Activated CD4-positive, alpha-beta memory T cell treated with anti-CD3 and anti-CD28 coated beads for 36 hours (primary cell): ENCODE data around the gene F2. TPM values are rescaled to one million over a fixed set of nuclear protein-coding genes. Genes with fewer than 3 reads are reported as not detected.

ENCODE experiments used
- CTCF ChIA-PET: fragments of 350-600 bp; sonication (Branson Sonifier 250); formaldehyde crosslinking; loops from one replicate; lab custom pipeline; 2021; ENCODE audit warnings: antibody characterized with exemption, inconsistent platforms; lab: Charles Lee
- POLR2A ChIA-PET: fragments of 350-600 bp; sonication (Branson Sonifier 250); formaldehyde crosslinking; loops from one replicate; lab custom pipeline; 2021; ENCODE audit warnings: antibody characterized with exemption; lab: Charles Lee
- DNase-seq: peaks from one replicate; pipeline ENCODE4 v3.0.0-alpha.2; 2020
- H3K27ac Mint-ChIP-seq: one replicate; pipeline ENCODE4 v1.8.0; 2021; ENCODE audit warnings: mixed read lengths
- H3K27me3 Mint-ChIP-seq: one replicate; pipeline ENCODE4 v1.8.0; 2021; ENCODE audit warnings: mixed read lengths
- H3K36me3 Mint-ChIP-seq: one replicate; pipeline ENCODE4 v1.8.0; 2021; ENCODE audit warnings: mixed read lengths
- H3K4me1 Mint-ChIP-seq: one replicate; pipeline ENCODE4 v1.8.0; 2021; ENCODE audit warnings: low read depth, mixed read lengths
- H3K4me3 Mint-ChIP-seq: one replicate; pipeline ENCODE4 v1.8.0; 2021; ENCODE audit warnings: mild to moderate bottlenecking, mixed read lengths
- H3K9me3 Mint-ChIP-seq: one replicate; pipeline ENCODE4 v1.8.0; 2021; ENCODE audit warnings: mixed read lengths
- intact Hi-C: fragments of 100-400 bp; cut with micrococcal nuclease; formaldehyde crosslinking; loops from one replicate; pipeline ENCODE4 v1.15.1; 2023
- total RNA-seq, 2 experiments: library from RNA; stranded (reverse); gene quantifications; one replicate each; pipeline ENCODE4 v1.2.3, GENCODE V29; 2021

Gene F2
- total RNA-seq, 2 experiments from 2014 or later: 0.29 TPM; not detected in 1

DNA sequence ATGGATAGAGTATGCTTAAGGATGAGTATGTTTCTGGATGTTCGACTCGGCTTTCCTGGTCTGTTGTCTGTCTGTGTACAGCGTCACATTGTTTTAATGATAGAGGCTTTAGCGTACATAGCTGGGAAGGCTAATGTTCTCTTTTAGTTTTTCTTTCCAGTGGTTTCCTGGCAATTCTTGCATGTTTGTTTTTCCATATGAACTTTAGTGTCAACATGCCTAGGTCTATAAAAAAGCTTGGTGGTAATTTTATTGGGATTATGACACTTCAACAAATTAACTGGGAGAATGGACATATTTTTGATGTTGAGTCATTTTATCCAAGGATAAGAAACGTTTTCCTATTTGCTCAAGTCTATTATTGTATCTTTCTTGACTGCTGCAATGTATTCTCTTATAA lies 17.6 kb downstream of the F2 start:
- ChIA-PET CTCF (interaction anchor here (0.5 kb wide), 1 partner anchor 298 kb away, joined by 4 read pairs; no protein-coding TSS in a partner anchor), POLR2A (no interaction called here)
- intact Hi-C loops: no loop called here
- DNase-seq: no peak
- Mint-ChIP-seq H3K27ac (no peak overlapping the region), H3K9me3 (no peaks in the 10 kb centered on the region), H3K36me3 (peaks cover 9% of the 10 kb centered on the region), H3K4me3 (no peak overlapping the region), H3K27me3 (no peaks in the 10 kb centered on the region), H3K4me1 (no peaks in the 10 kb centered on the region)

DNA sequence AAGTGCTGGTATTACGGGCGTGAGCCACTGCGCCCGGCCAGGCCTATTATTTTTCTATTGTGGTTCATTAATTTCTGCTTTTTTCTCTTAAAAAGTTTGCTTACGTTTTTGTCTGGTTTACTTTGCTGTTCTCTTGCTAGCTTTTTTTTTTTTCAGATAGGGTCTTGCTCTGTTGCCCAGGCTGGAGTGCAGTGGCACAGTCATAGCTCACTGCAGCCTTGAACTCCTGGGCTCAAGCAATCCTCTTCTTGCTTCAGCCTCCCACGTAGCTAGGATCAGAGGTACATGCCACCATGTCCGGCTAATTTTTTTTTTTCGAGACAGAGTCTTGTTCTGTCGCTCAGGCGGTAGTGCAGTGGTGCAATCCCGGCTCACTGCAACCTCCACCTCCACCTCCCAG lies 18.7 kb downstream of the F2 start:
- no peak for DNase-seq
- ChIA-PET POLR2A (interaction anchor here (0.7 kb wide), 1 partner anchor 235 kb away, joined by 3 read pairs; no protein-coding TSS in a partner anchor), CTCF (no interaction called here)
- H3K36me3 Mint-ChIP-seq: peaks cover 18% of the 10 kb centered on the region
- H3K4me3 Mint-ChIP-seq: no peak overlapping the region
- no peak overlapping the region for H3K27ac Mint-ChIP-seq
- H3K4me1 Mint-ChIP-seq: no peaks in the 10 kb centered on the region
- H3K27me3 Mint-ChIP-seq: no peaks in the 10 kb centered on the region
- intact Hi-C loops: no loop called here
- no peaks in the 10 kb centered on the region for H3K9me3 Mint-ChIP-seq

DNA sequence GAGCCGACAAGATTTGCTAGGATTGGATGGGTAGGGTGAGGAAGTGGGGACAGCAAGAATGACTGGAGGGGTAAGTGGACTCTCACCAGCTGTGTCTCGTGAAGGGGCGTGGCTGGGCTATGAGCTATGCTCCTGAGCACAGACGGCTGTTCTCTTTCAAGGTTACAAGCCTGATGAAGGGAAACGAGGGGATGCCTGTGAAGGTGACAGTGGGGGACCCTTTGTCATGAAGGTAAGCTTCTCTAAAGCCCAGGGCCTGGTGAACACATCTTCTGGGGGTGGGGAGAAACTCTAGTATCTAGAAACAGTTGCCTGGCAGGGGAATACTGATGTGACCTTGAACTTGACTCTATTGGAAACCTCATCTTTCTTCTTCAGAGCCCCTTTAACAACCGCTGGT lies 19.9 kb downstream of the F2 start:
- Mint-ChIP-seq H3K9me3 (no peaks in the 10 kb centered on the region), H3K4me3 (no peak overlapping the region), H3K4me1 (no peaks in the 10 kb centered on the region), H3K27ac (no peak overlapping the region), H3K27me3 (no peaks in the 10 kb centered on the region), H3K36me3 (peaks cover 29% of the 10 kb centered on the region)
- POLR2A ChIA-PET: no interaction called here
- intact Hi-C loops: no loop called here
- CTCF ChIA-PET: no interaction called here
- DNase-seq: no peak

DNA sequence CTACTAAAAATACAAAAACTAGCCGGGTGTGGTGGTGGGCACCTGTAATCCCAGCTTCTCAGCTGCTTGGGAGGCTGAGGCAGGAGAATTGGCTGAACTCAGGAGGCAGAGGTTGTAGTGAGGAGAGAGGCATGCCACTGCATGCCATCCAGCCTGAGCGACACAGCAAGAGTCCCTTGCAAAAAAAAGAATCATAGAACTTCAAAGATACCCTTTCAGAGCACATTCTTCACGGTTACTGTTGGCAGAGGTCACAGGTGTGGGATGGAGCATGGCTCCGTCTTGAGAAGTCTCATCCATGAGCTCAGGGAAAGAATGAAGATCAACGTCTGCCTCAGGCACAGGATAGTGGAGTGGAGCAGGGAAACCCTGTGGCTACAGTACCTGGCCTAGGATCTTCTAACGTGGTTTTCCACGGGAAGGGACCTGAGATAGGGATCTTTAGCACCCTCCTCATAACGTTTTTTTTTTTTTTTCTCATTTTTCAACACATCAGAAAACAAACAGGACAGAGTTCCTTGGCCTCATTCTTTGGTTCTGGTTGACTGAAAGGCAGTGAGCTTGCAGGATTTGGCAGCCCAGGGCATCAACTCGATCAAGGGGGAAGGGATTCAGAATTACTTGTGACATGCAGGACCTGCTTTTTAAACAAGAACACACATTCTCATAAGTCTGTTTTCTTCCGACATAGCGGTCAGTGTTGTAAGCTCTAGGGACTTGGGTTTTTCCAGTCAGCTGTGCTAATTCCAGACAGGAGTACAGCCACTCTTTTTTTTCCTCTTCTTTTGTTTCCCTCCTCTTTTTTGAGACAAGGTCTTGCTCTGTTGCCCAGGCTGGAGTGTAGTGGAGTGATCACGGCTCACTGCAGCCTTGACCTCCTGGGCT lies 22.8 kb downstream of the F2 start:
- CTCF ChIA-PET: interaction anchor here (0.7 kb wide), 1 partner anchor 164 kb away, joined by 4 read pairs; no protein-coding TSS in a partner anchor
- H3K27me3 Mint-ChIP-seq: no peaks in the 10 kb centered on the region
- no peak for DNase-seq
- H3K4me1 Mint-ChIP-seq: no peaks in the 10 kb centered on the region
- H3K9me3 Mint-ChIP-seq: no peaks in the 10 kb centered on the region
- POLR2A ChIA-PET: no interaction called here
- no peak overlapping the region for H3K4me3 Mint-ChIP-seq
- H3K36me3 Mint-ChIP-seq: peaks cover 52% of the 10 kb centered on the region
- intact Hi-C loops: no loop called here
- H3K27ac Mint-ChIP-seq: no peak overlapping the region

DNA sequence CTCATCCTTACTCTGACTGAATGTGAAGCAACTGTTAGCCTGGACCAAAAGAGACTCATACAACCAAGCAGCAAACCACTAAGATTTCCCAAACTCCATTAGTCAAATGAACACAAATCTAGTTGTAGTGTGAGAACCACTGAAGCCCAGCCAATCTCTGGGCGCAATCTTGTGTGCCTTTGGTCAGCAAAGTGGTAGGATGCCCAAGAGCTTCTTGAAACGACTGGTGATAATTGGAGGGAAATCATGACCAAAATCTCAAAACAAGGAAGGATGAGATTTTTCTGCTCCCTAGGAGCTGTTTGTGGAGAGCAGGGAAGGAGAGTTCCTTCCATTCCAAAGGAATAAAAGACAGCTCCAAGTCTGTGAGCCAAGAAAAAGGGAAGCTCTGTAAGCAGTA lies 24.0 kb downstream of the F2 start:
- Mint-ChIP-seq H3K36me3 (peaks cover 58% of the 10 kb centered on the region), H3K27ac (no peak overlapping the region), H3K27me3 (no peaks in the 10 kb centered on the region), H3K4me1 (no peaks in the 10 kb centered on the region), H3K9me3 (no peaks in the 10 kb centered on the region), H3K4me3 (no peak overlapping the region)
- ChIA-PET POLR2A (interaction anchor here (1.7 kb wide), 1 partner anchor 42 kb away, joined by 3 read pairs; the partner anchor contains the start of genes ARHGAP1 and ZNF408), CTCF (no interaction called here)
- DNase-seq: no peak
- intact Hi-C loops: no loop called here

DNA sequence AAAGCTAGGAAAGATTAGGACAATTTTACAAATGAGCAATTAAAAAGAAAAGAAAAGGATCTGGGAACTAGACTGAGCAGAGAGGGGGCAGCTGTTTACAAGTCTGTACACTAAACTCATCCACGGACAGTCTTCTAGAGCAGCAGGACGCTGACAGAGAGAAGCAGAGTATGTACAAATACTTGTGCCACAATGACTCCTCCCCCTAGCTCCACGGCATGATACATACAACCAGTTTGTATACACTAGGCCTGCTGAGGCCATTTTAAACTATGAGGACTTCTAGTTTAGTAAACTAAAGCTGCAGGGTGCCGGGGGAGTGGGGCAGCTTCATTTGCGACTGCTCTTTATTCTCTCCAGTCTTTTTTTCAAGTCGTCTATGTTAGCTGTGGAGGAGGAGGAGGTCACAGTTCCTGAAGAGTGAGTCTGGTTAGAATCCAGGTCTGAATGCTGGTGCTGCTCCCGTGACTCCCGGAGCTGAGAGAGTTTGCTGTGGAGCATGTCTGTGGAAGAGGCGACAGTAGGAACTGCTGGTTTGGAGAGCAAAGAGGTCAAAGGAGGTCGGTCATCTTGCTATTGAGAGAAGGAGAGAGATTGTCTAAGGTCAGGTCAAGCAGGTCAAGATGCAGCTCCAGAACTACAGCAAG lies 24.8 kb downstream of the F2 start:
- no peak for DNase-seq
- Mint-ChIP-seq H3K4me3 (no peak overlapping the region), H3K27me3 (no peaks in the 10 kb centered on the region), H3K27ac (no peak overlapping the region), H3K4me1 (no peaks in the 10 kb centered on the region), H3K36me3 (peaks cover 60% of the 10 kb centered on the region), H3K9me3 (no peaks in the 10 kb centered on the region)
- CTCF ChIA-PET: no interaction called here
- POLR2A ChIA-PET: interaction anchor here (1.7 kb wide), 1 partner anchor 43 kb away, joined by 3 read pairs; the partner anchor contains the start of genes ARHGAP1 and ZNF408
- intact Hi-C loops: no loop called here

DNA sequence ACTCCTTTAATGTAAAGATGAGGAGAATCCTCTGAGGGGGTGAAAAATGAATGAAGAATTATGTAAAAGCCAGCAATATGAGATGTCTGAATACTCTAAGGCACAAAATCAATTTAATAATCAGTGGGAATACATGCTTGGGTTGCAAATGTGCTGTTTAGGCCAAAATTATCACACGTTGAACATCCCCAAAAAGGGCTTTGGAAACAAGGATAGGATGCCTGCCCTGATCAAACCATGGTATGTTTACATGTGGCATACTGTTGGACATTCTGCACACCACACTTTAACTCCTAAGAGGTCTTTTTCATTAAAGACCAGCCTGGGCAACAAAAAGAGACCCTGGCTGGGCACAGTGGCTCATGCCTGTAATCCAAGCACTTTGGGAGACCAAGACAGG lies 26.3 kb downstream of the F2 start:
- DNase-seq: no peak
- intact Hi-C loops: no loop called here
- no peaks in the 10 kb centered on the region for H3K4me1 Mint-ChIP-seq
- H3K9me3 Mint-ChIP-seq: no peaks in the 10 kb centered on the region
- no peaks in the 10 kb centered on the region for H3K27me3 Mint-ChIP-seq
- no peak overlapping the region for H3K4me3 Mint-ChIP-seq
- no peak overlapping the region for H3K27ac Mint-ChIP-seq
- ChIA-PET POLR2A (no interaction called here), CTCF (no interaction called here)
- H3K36me3 Mint-ChIP-seq: peaks cover 65% of the 10 kb centered on the region

DNA sequence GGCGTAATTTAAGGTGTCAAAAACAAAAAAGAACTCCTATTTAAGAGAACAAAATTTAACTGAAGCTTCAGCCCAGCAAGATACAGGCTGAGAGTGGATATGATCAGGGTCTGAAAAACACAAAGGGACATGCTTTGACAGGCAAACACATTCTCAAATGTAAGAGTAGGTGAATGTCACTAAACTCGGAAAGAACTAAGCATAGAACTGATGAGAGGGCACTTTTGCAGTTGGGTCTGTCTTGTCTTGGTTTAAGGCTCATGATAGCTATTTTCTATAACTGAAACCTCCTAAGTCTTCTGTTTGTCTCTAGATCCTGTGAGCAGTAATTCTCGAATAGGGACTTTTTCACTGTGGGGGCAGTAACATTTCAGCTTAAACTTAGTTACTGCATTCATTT lies 27.0 kb downstream of the F2 start:
- no peaks in the 10 kb centered on the region for H3K27me3 Mint-ChIP-seq
- CTCF ChIA-PET: no interaction called here
- H3K27ac Mint-ChIP-seq: no peak overlapping the region
- H3K9me3 Mint-ChIP-seq: no peaks in the 10 kb centered on the region
- intact Hi-C loops: no loop called here
- H3K36me3 Mint-ChIP-seq: peaks cover 69% of the 10 kb centered on the region
- H3K4me1 Mint-ChIP-seq: no peaks in the 10 kb centered on the region
- DNase-seq: no peak
- POLR2A ChIA-PET: no interaction called here
- H3K4me3 Mint-ChIP-seq: no peak overlapping the region

DNA sequence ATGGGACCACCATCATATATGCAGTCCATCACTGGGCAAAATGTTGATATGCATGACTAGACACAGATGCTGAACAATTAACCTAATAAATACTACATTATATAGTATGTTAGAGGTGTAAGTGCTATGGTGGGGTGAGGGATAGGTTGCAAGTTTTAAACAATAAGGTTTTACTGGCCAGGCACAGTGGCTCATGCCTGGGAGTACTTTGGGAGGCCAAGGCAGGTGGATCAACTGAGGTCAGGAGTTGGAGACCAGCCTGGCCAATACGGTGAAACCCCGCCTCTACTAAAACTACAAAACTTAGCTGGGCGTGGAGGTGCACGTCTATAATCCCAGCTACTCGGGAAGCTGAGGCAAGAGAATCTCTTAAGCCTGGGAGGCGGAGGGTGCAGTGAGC lies 28.1 kb downstream of the F2 start:
- CTCF ChIA-PET: no interaction called here
- Mint-ChIP-seq H3K27me3 (no peaks in the 10 kb centered on the region), H3K36me3 (peaks cover 64% of the 10 kb centered on the region)

DNA sequence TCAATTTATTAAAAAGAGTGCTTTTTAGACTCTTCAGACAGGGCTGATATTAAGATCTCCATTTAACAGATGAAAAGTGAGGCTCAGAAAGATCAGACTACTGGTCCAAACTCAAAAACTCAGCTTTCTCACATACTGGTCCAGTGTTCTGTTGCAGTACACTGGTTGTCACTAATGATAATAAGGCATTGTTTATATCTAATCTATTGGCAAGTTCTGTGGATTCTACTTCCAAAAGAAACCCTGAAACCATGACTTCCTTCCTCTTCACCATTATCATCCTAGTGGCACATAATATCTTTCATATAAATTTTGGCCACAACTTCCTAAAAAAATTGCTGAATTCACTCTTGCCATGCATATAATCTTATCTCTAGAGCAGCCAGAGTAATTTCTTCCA lies 36.9 kb downstream of the F2 start:
- Mint-ChIP-seq H3K4me3 (no peak overlapping the region), H3K9me3 (no peaks in the 10 kb centered on the region), H3K27ac (no peak overlapping the region), H3K4me1 (no peaks in the 10 kb centered on the region), H3K27me3 (no peaks in the 10 kb centered on the region), H3K36me3 (peaks cover 50% of the 10 kb centered on the region)
- ChIA-PET POLR2A (no interaction called here), CTCF (no interaction called here)
- no peak for DNase-seq
- intact Hi-C loops: no loop called here

More for the DNA sequence above, 28.1 kb downstream of the F2 start:
- Mint-ChIP-seq H3K9me3 (no peaks in the 10 kb centered on the region), H3K4me1 (no peaks in the 10 kb centered on the region), H3K27ac (no peak overlapping the region), H3K4me3 (no peak overlapping the region)
- POLR2A ChIA-PET: no interaction called here
- intact Hi-C loops: no loop called here
- no peak for DNase-seq

DNA sequence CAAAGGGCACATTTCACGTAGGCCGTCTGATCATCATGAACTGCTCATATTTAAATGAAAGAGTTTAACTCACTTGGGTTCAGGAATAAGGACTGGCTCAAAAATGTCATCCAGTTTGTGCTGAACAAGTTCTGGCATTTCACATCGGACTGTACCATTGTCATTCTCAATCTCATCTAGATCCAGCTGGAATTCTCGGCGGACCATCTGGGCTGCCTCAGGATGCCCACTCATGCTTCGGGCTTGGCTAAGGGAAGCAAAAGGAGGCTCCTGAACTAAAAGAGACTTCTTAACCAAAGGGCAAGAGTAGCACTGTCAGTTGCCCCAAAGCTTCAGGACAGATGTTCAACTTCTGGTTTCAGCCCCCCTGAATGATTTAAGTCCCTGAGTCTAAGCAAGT lies 40.2 kb downstream of the F2 start:
- CTCF ChIA-PET: no interaction called here
- no peaks in the 10 kb centered on the region for H3K27me3 Mint-ChIP-seq

DNA sequence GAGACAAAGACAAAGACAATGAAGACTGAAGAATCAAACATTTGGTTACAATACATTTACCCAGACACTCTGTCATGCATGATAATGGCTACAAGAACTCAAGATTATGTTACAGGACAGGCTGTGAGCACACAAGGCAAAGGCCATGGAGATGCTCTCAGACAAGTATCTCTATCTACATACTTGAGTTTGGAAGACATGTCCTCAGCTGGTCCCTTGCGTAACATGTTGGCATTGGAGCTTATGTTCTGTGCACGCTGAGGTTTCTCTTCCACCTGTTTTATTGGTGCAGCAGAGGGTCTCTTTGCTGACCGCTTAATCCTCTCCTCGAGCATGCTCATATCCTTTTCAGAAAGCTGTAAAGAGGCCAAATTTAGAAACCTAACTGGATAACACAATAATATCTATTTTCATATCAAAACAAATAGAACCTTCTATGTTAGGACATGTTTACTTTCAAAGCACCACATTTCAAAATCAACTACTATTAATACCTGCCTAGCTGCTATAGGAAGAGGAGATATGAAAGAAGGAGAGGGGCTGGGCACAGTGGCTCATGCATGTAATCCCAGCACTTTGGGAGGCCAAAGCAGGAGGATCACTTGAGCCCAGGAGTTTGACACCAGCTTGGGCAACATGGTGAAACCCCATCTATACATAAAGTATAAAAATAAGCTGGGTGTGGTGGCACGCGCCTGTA lies 41.6 kb downstream of the F2 start:
- CTCF ChIA-PET: no interaction called here
- Mint-ChIP-seq H3K27ac (no peak overlapping the region), H3K27me3 (no peaks in the 10 kb centered on the region), H3K4me1 (no peaks in the 10 kb centered on the region), H3K36me3 (peaks cover 53% of the 10 kb centered on the region), H3K4me3 (no peak overlapping the region), H3K9me3 (no peaks in the 10 kb centered on the region)
- DNase-seq: no peak
- intact Hi-C loops: loop anchor here (5.0 kb wide), 1 partner anchor 42 kb away; no protein-coding TSS in a partner anchor
- POLR2A ChIA-PET: no interaction called here

More for the DNA sequence above, 40.2 kb downstream of the F2 start:
- POLR2A ChIA-PET: no interaction called here
- Mint-ChIP-seq H3K4me3 (no peak overlapping the region), H3K36me3 (peaks cover 55% of the 10 kb centered on the region), H3K9me3 (no peaks in the 10 kb centered on the region), H3K4me1 (no peaks in the 10 kb centered on the region), H3K27ac (no peak overlapping the region)
- DNase-seq: no peak
- intact Hi-C loops: no loop called here
